GM15510 (cell line): ENCODE measurements around the gene HPGDS.

ENCODE experiments used
- POLR2A ChIP-seq: IDR thresholded peaks from 3 replicates; pipeline ENCODE4 v1.6.1; 2011; ENCODE audit warnings: borderline replicate concordance; ENCODE audit not compliant: insufficient read length; ENCODE audit errors: extremely low read depth

The HPGDS gene

DNA sequence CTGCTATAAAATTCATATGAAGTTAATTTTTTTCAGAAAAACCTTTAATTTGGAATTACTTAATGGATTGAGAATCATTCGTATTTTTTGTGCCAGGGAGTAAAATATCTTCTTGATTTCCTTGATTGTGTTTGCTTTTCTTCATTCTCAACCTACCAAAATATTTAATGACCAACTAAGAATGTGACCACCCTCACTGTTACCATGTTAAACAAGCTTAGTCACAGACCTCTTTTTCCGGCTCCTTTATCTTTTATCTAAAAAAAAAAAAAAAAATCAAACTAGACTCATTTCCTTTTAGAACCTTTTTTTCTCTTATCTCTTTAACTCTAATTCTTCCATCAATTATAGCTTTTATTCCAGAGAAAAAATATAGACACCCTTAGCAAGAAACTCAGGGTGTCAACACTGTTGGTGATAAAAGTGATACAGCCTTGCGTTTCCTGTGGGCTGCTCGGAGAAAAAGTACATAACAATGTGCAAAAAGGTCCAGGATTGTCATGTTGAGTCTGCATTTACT is 20.6 kb upstream of the HPGDS start:
- TF ChIP-seq POLR2A: no peak

DNA sequence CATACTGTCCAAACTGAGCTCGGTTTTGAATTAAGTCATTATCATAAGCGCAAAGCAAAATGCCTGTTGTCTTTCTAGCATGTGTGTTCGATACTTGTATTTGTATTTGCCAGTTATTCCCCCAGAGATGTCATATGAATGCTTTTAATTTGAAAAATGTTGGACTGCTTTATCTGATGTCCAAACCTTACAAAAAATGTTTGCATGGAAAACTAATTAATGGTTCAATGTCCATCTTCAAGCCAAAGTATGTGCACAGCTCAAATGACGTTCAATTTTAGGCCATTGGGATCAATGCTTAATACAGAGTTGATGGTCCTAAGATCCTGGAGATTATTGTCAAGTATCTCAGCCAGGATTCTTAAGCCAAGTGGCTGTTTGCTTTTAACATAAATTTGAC is 17.2 kb upstream of the HPGDS start:
- TF ChIP-seq POLR2A: no peak

DNA sequence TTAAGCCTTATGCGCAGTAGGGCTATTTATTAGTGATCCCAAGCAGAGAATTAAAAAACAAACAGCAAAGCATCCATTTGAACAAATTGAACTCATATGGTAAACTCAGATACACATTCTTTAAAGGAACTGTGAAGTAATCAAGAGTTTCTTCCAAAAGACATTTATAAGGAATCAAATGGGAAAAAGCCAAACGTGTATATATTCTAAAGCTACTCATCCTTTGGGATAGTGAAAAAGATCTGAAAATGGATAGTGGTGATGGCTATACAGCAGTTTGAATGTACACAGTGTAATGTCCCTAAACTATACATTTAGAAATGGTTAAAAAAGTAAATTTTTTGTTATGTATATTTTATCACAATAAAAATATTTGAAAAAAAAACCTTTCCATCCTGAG is 16.6 kb upstream of the HPGDS start:
- no peak for TF ChIP-seq POLR2A

DNA sequence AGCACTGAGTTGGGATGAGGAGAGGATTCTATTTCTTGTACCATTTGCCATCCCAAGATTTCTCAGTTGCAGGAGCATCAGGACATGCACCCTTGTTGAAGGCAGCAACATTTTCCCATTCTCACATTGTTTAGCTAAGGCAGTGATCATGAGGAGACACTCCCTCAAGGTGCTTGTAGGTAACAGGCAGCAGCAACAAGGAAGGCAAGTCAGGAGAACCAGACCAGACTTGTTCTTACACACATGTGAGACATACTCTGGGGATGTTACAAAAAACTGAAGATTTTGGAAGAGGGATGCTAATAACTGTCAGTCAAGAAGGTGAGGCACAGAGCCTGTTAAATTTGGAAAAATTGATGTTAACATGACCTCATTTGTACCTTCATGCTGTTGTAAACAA is 15.5 kb upstream of the HPGDS start:
- no peak for TF ChIP-seq POLR2A

DNA sequence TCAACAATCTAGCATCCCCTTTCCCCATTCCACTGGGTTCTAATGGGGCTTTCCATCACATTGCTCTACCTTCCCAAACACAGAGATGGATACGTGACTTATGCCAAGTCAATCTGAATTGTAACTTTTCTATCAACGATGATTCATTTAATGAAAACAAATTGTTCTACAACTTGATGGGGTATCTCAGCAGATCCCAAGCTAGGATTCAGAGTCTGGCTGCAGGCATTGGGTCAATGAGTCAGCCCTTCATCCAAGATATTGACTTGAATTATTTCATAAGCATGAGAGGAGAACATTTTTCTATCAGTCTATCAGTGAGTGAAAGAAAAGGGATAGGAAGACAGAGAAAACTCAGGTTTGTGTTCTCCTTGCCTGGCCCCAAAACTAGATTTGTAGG is 15.0 kb upstream of the HPGDS start:
- TF ChIP-seq POLR2A: no peak

DNA sequence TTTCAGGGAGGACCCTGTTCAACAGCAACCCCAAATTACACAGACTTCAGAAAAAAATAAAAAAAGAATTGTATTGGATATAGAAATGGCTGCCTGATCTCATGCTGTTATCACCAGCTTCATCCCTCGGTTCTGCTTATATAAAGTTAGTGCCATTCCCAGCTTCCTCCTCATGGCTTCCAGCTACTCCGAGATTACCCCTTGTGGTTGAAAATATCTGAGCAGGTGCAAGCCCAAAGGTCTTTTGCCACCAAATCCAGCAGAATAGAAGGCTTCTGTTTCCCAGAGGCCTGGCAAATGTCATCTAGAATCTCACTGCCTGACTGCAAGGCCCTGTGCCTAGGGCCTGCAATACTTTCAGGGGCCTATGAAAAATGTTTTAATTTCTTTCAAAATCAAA is 13.8 kb upstream of the HPGDS start:
- no peak for TF ChIP-seq POLR2A

DNA sequence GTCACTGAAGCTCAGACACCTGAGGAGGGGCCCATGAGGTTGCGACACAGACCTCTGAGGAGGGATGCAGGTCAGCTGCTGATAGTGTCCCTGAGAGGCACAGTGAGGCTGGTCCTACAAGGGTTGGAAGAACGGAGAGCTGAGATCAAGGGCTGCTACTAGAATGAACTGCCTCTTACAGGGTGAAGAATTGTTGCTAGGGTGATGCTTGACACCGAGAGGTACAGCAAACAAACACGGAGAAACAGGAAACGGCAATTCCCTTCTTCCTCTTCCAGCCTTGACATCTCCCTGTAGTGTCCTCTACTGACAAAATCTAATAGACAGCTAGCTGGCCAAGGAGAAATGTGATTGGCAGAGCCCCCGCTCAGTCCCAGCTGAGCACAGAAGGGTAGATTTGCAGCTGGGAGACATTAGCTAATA is 11.8 kb upstream of the HPGDS start:
- TF ChIP-seq POLR2A: no peak

DNA sequence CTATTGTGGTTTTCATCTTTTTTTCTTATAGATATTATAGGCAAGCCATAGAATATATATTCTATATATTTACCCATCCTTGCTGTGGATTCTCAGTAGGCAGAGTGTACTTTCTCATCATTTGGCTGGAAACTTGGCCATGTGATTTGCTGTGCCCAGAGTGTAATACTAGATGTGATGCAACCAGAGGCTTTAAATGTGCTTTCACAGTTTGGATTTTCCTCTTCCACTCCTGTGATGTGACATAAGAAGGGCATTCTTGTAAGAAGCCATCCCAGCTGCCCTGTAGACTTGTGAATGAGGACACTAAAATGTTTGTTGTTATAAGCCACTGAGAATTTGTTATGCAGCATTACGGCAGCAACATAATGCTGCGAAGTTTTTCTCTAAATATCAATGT is 10.4 kb upstream of the HPGDS start:
- TF ChIP-seq POLR2A: no peak

DNA sequence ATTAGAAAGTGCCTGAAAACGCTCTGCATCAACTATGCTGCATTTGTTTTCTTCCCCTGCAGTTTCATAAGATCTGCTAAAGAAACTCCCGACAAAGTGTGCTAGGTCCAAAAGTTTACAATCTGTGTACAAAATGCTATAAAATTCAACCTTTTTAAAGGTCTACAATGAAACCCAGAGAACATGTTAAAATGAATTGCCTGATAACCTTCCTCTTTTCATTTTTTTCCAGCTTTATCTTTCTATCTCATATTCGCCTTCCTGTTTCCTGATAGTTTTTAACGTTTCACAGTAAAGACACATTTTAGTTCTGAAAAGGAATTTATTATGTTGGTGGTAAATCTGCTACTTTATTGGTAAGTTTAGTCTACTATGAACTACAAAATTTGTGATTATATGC is 9.5 kb upstream of the HPGDS start:
- TF ChIP-seq POLR2A: no peak

DNA sequence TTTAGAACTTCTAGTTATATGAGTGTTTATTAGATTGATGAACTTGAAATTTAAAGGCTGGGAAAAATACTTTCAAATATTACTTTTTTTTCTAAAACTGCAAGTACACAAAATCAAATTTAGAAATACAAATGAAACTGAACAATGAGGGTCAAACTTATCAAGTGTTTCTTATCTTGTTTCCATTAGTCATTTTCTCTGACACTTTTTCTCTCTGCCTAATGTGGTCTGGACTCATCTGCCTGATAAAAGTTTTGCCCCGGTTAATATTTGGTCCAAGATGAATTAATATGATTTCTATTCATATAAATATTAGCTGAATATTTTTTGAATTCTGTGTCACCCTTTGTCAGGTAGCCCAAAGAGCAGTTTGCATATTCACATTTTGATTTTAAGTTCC is 8.7 kb upstream of the HPGDS start:
- no peak for TF ChIP-seq POLR2A

DNA sequence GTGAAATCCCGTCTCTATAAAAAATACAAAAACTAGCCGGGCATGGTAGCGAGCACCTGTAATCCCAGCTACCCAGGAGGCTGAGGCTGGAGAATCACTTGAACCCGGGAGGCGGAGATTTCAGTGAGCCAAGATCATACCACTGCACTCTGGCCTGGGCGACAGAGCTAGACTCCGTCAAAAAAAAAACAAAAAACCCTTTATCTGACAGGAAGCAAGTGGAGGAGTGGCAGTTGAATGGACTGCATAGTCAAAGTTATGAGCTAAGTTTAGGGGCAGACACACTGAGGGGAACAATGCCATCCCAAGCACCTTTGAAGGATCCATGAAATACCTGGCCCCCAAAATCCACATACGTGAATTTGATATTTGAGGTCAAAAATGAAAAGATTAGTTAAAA is 7.5 kb upstream of the HPGDS start:
- TF ChIP-seq POLR2A: no peak

DNA sequence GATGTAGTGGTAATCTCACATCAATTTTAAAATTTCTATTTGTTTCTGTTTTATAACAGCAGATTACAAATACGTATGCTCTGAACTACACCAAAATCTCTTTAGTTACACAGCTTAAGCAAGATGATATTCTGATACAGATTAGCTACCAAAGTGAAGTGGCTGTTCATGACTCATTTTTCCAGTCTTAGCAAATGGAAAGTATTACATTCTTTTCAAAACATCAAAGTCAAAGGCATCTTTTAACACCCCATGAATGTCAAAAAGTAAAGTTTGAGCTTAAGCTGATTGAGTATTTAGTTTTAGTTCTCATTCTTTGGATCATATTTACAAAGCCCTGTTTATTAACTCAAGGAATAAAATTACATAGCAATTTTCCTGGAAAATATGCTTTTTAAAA is 6.6 kb upstream of the HPGDS start:
- TF ChIP-seq POLR2A: no peak

DNA sequence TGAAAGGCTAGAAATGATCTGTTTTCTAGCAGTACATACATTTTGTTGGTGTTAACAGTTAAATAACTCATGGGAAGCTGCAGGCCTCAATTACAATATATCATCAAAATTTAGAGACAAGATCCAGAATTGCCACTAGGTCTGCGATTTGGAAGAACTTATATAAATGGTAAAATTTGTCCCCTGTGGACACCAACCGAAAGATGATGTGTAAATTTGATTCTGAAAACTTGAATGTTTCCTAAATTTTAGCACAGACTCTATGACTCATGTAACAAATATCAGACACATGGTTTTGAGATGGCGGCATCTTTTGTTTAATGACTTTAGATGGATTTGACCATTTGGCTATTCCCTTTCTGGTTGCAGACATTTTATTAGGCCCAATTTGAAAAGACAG is 6.0 kb upstream of the HPGDS start:
- no peak for TF ChIP-seq POLR2A

DNA sequence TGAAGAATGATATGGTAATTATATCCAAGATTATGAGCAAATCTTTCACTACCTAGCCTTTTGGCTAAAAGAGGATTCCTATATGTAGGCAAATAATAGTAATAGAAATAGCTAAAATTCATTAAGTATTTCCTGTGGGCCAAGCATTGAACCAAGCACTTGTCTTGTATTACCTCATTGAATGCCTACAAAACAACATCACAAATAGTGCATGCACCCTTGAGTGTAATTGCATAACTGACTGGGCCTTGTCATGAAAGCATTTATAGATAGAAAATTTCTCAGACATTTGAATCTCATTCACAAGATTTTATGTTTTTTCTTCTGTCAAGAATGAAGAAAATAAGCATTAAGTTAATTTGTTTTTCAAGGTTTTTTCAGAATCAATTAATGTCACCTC is 3.9 kb upstream of the HPGDS start:
- TF ChIP-seq POLR2A: no peak

DNA sequence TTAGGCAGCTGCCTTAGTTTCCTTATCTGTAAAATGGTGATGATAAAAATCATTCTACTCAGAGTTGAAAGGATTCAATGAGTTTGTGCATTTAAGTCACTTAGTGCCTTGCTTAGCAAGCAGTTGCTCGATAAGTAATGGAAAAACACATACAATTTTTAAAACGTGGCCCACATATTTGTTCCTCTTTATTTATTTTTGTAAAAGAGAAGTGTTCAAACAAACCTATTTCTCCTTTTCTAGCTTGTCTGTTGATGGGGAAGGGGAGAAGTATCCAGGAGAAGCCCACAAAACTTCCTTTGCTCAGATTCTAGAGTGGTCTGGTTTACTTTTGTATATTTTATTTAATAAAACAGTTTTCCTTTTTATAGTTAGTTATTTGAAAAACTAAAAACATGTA is 3.3 kb upstream of the HPGDS start:
- TF ChIP-seq POLR2A: no peak

DNA sequence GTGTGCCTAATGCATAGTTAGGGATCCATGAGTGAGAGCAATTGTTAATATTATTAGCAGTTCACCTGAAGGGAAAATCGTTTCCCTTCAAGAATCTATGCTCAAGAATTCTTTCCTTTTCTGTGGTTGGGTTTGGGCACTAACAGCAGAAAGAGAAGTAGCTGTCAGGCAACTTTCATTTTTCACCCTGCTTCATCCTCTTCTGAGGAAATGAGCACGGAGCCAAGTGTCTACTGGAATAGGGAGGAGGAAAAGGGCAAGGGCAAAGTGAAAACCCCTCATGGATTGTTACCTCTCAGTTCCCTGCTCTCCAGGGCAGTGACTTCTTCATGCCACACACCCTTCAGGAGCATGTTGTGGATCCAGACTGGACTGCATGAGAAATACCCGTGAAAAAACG is 2.6 kb upstream of the HPGDS start:
- no peak for TF ChIP-seq POLR2A

DNA sequence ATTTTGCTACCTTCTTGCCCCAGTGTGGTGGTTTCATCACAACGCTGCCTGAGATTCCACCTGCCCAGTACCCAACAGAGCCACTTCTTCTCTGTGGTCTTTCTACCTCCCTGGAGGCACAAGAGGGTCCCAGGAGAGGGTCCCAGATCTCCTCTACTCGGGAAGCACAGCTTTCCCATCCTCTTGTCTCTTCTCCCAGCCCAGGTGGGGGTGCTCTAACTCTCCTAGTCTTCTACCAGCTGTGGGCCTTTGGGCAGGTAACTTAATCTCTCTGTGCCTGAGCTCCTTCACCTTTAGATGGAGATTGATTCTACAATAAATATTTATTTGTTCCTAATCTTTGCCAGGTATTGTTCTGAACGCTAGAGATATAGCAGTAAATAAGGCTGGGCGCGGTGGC is 1.8 kb upstream of the HPGDS start:
- TF ChIP-seq POLR2A: no peak
